GM18873 (cell line): ENCODE data around the gene TPH2.
A peak's percentile ranks its signal among the peaks of the same experiment; 100 is the strongest.

ENCODE experiments used
- ATAC-seq: cut with Tn5 transposase; IDR thresholded peaks from one replicate; pipeline ENCODE4 v1.9.1; 2021; ENCODE audit warnings: mild to moderate bottlenecking, moderate library complexity, moderate number of reproducible peaks; ENCODE audit not compliant: unreplicated experiment, low FRiP score

TPH2 gene

GRCh38 chr12:71938728-71939385 lies at the start of gene TPH2:
TPH2 (plus strand) TSS chr12:71938845; CDS start chr12:71938987, 142 bp downstream.
- ATAC-seq, result no peak

GRCh38 chr12:71890475-71890874 lies 48.2 kb upstream of the TPH2 start:
- ATAC-seq, result no peak

GRCh38 chr12:71892059-71892458 lies 46.6 kb upstream of the TPH2 start:
- no peak for ATAC-seq

- no peak for ATAC-seq
These were observed 42.3 kb upstream of the TPH2 start for GRCh38 chr12:71896205-71896882.

GRCh38 chr12:71900091-71900490 lies 38.6 kb upstream of the TPH2 start:
- no peak for ATAC-seq

- ATAC-seq, result no peak
These were observed 34.0 kb upstream of the TPH2 start for GRCh38 chr12:71904629-71905028.

GRCh38 chr12:71935594-71935993 lies 3.1 kb upstream of the TPH2 start:
- ATAC-seq, result peak; percentile 82

GRCh38 chr12:71940068-71940467 lies 1.4 kb downstream of the TPH2 start:
- no peak for ATAC-seq

GRCh38 chr12:71941174-71941573 lies 2.5 kb downstream of the TPH2 start:
- no peak for ATAC-seq

- ATAC-seq, result no peak
These were observed 3.6 kb downstream of the TPH2 start for GRCh38 chr12:71942259-71942658.

- no peak for ATAC-seq
These were observed 4.1 kb downstream of the TPH2 start for GRCh38 chr12:71942703-71943102.

- ATAC-seq, result no peak
These were observed 6.5 kb downstream of the TPH2 start for GRCh38 chr12:71945121-71945520.

- ATAC-seq, result no peak
These were observed 7.2 kb downstream of the TPH2 start for GRCh38 chr12:71945883-71946282.

- no peak for ATAC-seq
These were observed 9.0 kb downstream of the TPH2 start for GRCh38 chr12:71947645-71948105.

- no peak for ATAC-seq
These were observed 9.7 kb downstream of the TPH2 start for GRCh38 chr12:71948390-71948789.

GRCh38 chr12:71949646-71950045 lies 11.0 kb downstream of the TPH2 start:
- ATAC-seq, result no peak

GRCh38 chr12:71950404-71950803 lies 11.8 kb downstream of the TPH2 start:
- no peak for ATAC-seq

- ATAC-seq, result no peak
These were observed 12.2 kb downstream of the TPH2 start for GRCh38 chr12:71950819-71951218.

- ATAC-seq, result no peak
These were observed 15.6 kb downstream of the TPH2 start for GRCh38 chr12:71954083-71954778.

GRCh38 chr12:71954861-71955260 lies 16.2 kb downstream of the TPH2 start:
- ATAC-seq, result no peak

GRCh38 chr12:71955970-71956369 lies 17.3 kb downstream of the TPH2 start:
- ATAC-seq, result no peak
